PC-3 (cell line): ENCODE measurements around the gene ATP5MG. TPM values are rescaled to one million over a fixed set of nuclear protein-coding genes. Genes with fewer than 3 reads are reported as not detected.

Source experiments
- ATAC-seq: fragments of 200-7000 bp; cut with Tn5 transposase; 2 replicates; pipeline ENCODE4 v1.9.1; 2020; ENCODE audit warnings: mild to moderate bottlenecking, moderate library complexity
- BruUV-seq: library from RNA; stranded (reverse); fragments of 400-500 nt; replicated peaks from 2 replicates; lab custom pipeline; 2021; lab: Mats Ljungman, UMichigan
- CTCF ChIA-PET: fragments of 300-600 bp; sonication (Branson Sonifier 250); formaldehyde crosslinking; loops from one replicate; lab custom pipeline; 2022; ENCODE audit warnings: antibody characterized with exemption; lab: Charles Lee
- POLR2A ChIA-PET: fragments of 300-600 bp; sonication (Branson Sonifier 250); formaldehyde crosslinking; loops from one replicate; lab custom pipeline; 2022; ENCODE audit warnings: antibody characterized with exemption; ENCODE audit not compliant: unreplicated experiment; lab: Charles Lee
- DNase-seq: peaks from one replicate; pipeline ENCODE4 v3.0.0-alpha.2; 2015
- H2AFZ ChIP-seq: fragments of 300-600 bp; sonication (generic); 2 replicates; pipeline ENCODE4 v1.6.0; 2016; ENCODE audit warnings: antibody characterized with exemption, low read length
- H3F3A ChIP-seq: fragments of 300-600 bp; sonication (generic); one replicate; pipeline ENCODE4 v1.6.0; 2017; ENCODE audit warnings: antibody characterized with exemption, low read length, control low read depth, mild to moderate bottlenecking; ENCODE audit not compliant: unreplicated experiment
- H3K27ac ChIP-seq: fragments of 300-600 bp; sonication (generic); 2 replicates; pipeline ENCODE4 v1.5.1; 2016; ENCODE audit warnings: mild to moderate bottlenecking, low read length
- H3K27me3 ChIP-seq: fragments of 300-600 bp; sonication (generic); 2 replicates; pipeline ENCODE4 v1.6.1; 2016; ENCODE audit warnings: low read length, mixed read lengths
- H3K36me3 ChIP-seq: fragments of 300-600 bp; sonication (generic); 2 replicates; pipeline ENCODE4 v1.6.1; 2016; ENCODE audit warnings: low read depth, mixed run types, low read length, mixed read lengths
- H3K4me1 ChIP-seq: fragments of 300-600 bp; sonication (generic); 2 replicates; pipeline ENCODE4 v1.5.1; 2016; ENCODE audit warnings: low read length; ENCODE audit not compliant: insufficient read depth
- H3K4me2 ChIP-seq: fragments of 300-600 bp; sonication (generic); 2 replicates; pipeline ENCODE4 v1.6.0; 2016; ENCODE audit warnings: low read length
- H3K4me3 ChIP-seq: fragments of 300-600 bp; sonication (generic); 2 replicates; pipeline ENCODE4 v1.5.1; 2016; ENCODE audit warnings: mild to moderate bottlenecking, low read length, mixed read lengths
- H3K79me2 ChIP-seq: fragments of 300-600 bp; sonication (generic); 2 replicates; pipeline ENCODE4 v1.6.1; 2017; ENCODE audit warnings: low read length, mixed read lengths
- H3K9ac ChIP-seq: fragments of 300-600 bp; sonication (generic); 2 replicates; pipeline ENCODE4 v1.6.0; 2016; ENCODE audit warnings: mild to moderate bottlenecking, low read length
- H3K9me2 ChIP-seq: fragments of 300-600 bp; sonication (generic); replicated peaks from 2 replicates; pipeline ENCODE4 v1.6.1; 2016; ENCODE audit warnings: mixed run types, low read length, mixed read lengths
- H3K9me3 ChIP-seq: fragments of 300-600 bp; sonication (generic); 2 replicates; pipeline ENCODE4 v1.6.1; 2016; ENCODE audit warnings: low read length, mixed read lengths
- H4K20me1 ChIP-seq: fragments of 300-600 bp; sonication (generic); 2 replicates; pipeline ENCODE4 v1.6.1; 2016; ENCODE audit warnings: low read length, mixed read lengths
- CTCF ChIP-seq: fragments of 300-600 bp; sonication (generic); conservative IDR thresholded peaks from 2 replicates; pipeline ENCODE4 v1.5.1; 2017; ENCODE audit warnings: antibody characterized with exemption, low read depth, mild to moderate bottlenecking, low read length
- EZH2 ChIP-seq: fragments of 300-600 bp; sonication (generic); IDR thresholded peaks from one replicate; pipeline ENCODE4 v1.6.1; 2017; ENCODE audit warnings: antibody characterized with exemption, mild to moderate bottlenecking, low read length; ENCODE audit not compliant: unreplicated experiment
- EZH2phosphoT487 ChIP-seq: fragments of 300-600 bp; sonication (generic); IDR thresholded peaks from 2 replicates; pipeline ENCODE4 v1.6.1; 2018; ENCODE audit warnings: mild to moderate bottlenecking, antibody characterized with exemption, low read length, borderline replicate concordance
- intact Hi-C: fragments of 100-400 bp; cut with micrococcal nuclease; formaldehyde crosslinking; loops from 2 replicates; pipeline ENCODE4 v1.9.0; 2023
- total RNA-seq: library from RNA; depleted of rRNA; stranded (reverse); fragments of >200 nt; gene quantifications from 2 replicates; pipeline ENCODE4 v1.2.3, GENCODE V29; 2014

The ATP5MG gene
- total RNA-seq, 1 experiment from 2014 or later = 375 TPM

- Histone ChIP-seq H3K9me3 (no peaks in the 10 kb centered on the region), H3F3A (no peaks in the 10 kb centered on the region), H4K20me1 (peaks cover 40% of the 10 kb centered on the region), H3K9me2 (no peaks in the 10 kb centered on the region), H3K4me1 (peaks cover 31% of the 10 kb centered on the region), H3K4me3 (peak overlapping the region; percentile 82), H3K27me3 (no peaks in the 10 kb centered on the region), H3K4me2 (peak overlapping the region; percentile 99), H3K79me2 (peaks cover 52% of the 10 kb centered on the region), H2AFZ (peak overlapping the region; percentile 63), H3K9ac (peak overlapping the region; percentile 67), H3K36me3 (no peaks in the 10 kb centered on the region), H3K27ac (no peak overlapping the region)
- BruUV-seq = no TSS peak
- POLR2A ChIA-PET = no interaction called here
- intact Hi-C loops = no loop called here
- ATAC-seq (peak; percentile 0; the same call in 1 of the 2 replicates), DNase-seq (peak; percentile 15)
- CTCF ChIA-PET = interaction anchor here (0.6 kb wide), 1 partner anchor 158 kb away, joined by 7 read pairs; no protein-coding TSS in a partner anchor
- TF ChIP-seq EZH2phosphoT487 (no peak), EZH2 (no peak), CTCF (no peak)
Observed at GRCh38 chr11:118436639-118437207, 35.3 kb downstream of the ATP5MG start.

DNA sequence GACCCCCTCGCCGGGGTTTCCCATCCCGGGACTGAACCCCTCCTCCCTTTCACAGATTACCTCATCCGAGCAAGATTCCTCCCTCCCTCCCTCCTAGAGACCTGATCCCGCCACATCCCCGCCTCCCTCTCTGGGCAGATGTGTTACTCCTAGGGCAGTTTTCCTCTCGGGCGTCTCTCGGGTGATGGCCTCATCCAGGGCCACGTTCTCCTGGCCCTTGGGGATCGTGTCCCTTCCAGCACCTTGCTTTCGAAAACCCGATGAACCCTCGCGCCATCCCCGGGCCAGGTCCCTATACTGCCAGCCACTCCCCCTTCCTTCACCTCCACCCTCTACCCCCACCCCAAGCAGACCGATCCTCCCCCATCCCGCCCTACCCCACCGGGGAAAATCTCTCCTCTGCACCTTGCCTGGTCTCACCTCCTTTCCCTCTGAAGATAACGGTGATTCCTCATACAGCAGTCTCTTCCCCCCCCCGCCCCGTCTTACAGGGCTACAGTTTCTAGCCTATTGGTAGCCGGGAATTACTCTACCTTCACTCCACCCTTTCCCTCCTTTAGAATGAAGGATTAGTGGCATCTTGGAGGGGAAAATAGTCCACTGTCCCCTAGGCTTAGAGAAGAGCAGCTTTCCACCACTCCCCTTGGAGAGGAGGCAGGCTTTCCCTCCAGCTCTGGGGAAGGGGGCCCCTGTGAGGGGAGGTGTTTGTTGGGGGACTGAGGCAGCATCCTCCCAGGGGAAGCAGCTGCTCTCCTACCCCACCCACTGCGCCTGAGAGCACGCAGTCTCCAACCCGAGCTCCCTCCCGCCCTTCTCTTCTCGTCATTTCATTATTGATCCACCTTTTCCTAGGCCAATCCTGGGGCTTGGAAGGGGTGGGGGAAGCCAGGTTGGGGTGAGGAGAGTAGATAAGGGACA, 36.1 kb downstream of the ATP5MG start:
- Histone ChIP-seq H3K27ac (no peak overlapping the region), H3K36me3 (no peaks in the 10 kb centered on the region), H3K9ac (peak overlapping the region; percentile 67), H4K20me1 (peaks cover 48% of the 10 kb centered on the region), H3F3A (no peaks in the 10 kb centered on the region), H3K4me2 (peak overlapping the region; percentile 99), H3K9me3 (no peaks in the 10 kb centered on the region), H3K4me1 (peaks cover 38% of the 10 kb centered on the region), H3K4me3 (peak overlapping the region; percentile 82), H2AFZ (peak overlapping the region; percentile 63), H3K9me2 (no peaks in the 10 kb centered on the region), H3K27me3 (no peaks in the 10 kb centered on the region), H3K79me2 (peaks cover 60% of the 10 kb centered on the region)
- ATAC-seq (peak; percentile 16), DNase-seq (peak; percentile 54)
- intact Hi-C loops = loop anchor here (2.0 kb wide), 1 partner anchor 37 kb away; the partner anchor contains the start of gene ATP5MG
- ChIA-PET POLR2A (interaction anchor here (0.7 kb wide), 1 partner anchor 63 kb away, joined by 3 read pairs; no protein-coding TSS in a partner anchor), CTCF (no interaction called here)
- BruUV-seq = TSS peak; percentile 22
- TF ChIP-seq CTCF = no peak
- TF ChIP-seq EZH2 = no peak
- no peak for TF ChIP-seq EZH2phosphoT487
